Natural killer cell (primary cell): ENCODE results near the gene CEP78. TPM values are rescaled to one million over a fixed set of nuclear protein-coding genes. Genes with fewer than 3 reads are reported as not detected.

Experiments used
- ATAC-seq, 3 donors: fragments of 150-1000 bp in 2 of 3; fragments of 200-7000 bp in 1 of 3; cut with Tn5 transposase; 1 replicate in 1 of 3; 2 replicates in 2 of 3; pipeline ENCODE4 v1.10.0; 2021; ENCODE audit warnings: mild to moderate bottlenecking in 2 of 3, moderate library complexity in 2 of 3
- DNase-seq, 2 donors: peaks; one replicate each; pipeline versions ENCODE4 v3.0.0 to v3.0.0-alpha.2; 2013 to 2021; ENCODE audit warnings: mixed read lengths in 1 of 2
- H3K27ac ChIP-seq: one replicate; pipeline ENCODE4 v1.5.1; 2013; ENCODE audit warnings: mild to moderate bottlenecking, low read length
- H3K27me3 ChIP-seq: one replicate; pipeline ENCODE4 v1.6.1; 2013; ENCODE audit warnings: low read length; ENCODE audit not compliant: control insufficient read depth, insufficient read depth
- H3K36me3 ChIP-seq: one replicate; pipeline ENCODE4 v1.6.1; 2013; ENCODE audit warnings: low read length; ENCODE audit not compliant: control insufficient read depth, insufficient read depth
- H3K4me1 ChIP-seq: one replicate; pipeline ENCODE4 v1.6.1; 2013; ENCODE audit warnings: low read length; ENCODE audit not compliant: control insufficient read depth, insufficient read depth
- H3K4me3 ChIP-seq: one replicate; pipeline ENCODE4 v1.5.1; 2013; ENCODE audit warnings: low read length
- H3K9me3 ChIP-seq: one replicate; pipeline ENCODE4 v1.6.1; 2013; ENCODE audit warnings: low read length; ENCODE audit not compliant: control insufficient read depth, insufficient read depth
- H3K27ac Mint-ChIP-seq, 2 donors: one replicate each; pipeline ENCODE4 v1.8.0; 2022; ENCODE audit warnings: mild to moderate bottlenecking in 2 of 2, mixed read lengths in 2 of 2, moderate library complexity in 1 of 2
- H3K27me3 Mint-ChIP-seq, 2 donors: one replicate each; pipeline ENCODE4 v1.8.0; 2022; ENCODE audit warnings: low read depth in 2 of 2, mixed read lengths in 2 of 2
- H3K36me3 Mint-ChIP-seq: one replicate; pipeline ENCODE4 v1.8.0; 2022; ENCODE audit warnings: mixed read lengths
- H3K4me1 Mint-ChIP-seq, 2 donors: one replicate each; pipeline ENCODE4 v1.8.0; 2022; ENCODE audit warnings: mixed read lengths in 2 of 2
- H3K4me3 Mint-ChIP-seq: one replicate; pipeline ENCODE4 v1.8.0; 2022; ENCODE audit warnings: mild to moderate bottlenecking, moderate library complexity, mixed read lengths
- H3K9me3 Mint-ChIP-seq, 2 donors: one replicate each; pipeline ENCODE4 v1.8.0; 2022; ENCODE audit warnings: mixed read lengths in 2 of 2
- CTCF ChIP-seq: fragments of 200-600 bp; IDR thresholded peaks from one replicate; pipeline ENCODE4 v1.8.0; 2022; ENCODE audit warnings: antibody characterized with exemption
- WGBS: methylation state at CpG from one replicate; pipeline ENCODE4 v1.1.7; 2013; ENCODE audit warnings: missing lambda C conversion rate; ENCODE audit not compliant: insufficient coverage; 5-methylcytosine and 5-hydroxymethylcytosine counted together
- intact Hi-C: fragments of 100-400 bp; cut with micrococcal nuclease; formaldehyde crosslinking; loops from one replicate; pipeline ENCODE4 v1.14.2; 2022
- total RNA-seq, 4 donors: library from RNA; stranded (reverse); fragments of 120-200 nt in 1 of 4; gene quantifications; one replicate each; pipeline versions ENCODE4 v1.2.3 to v1.2.4, GENCODE V29; 2013 to 2022

The CEP78 gene
- total RNA-seq, 3 donors from 2014 or later (not counting 1 experiment from before 2014, with no cell fraction given) = 204 to 304 (median 253) TPM

- WGBS = 99% methylated on average over 5 of the region's 6 CpGs
- H3K27ac ChIP-seq = no peak overlapping the region
- no peaks in the 10 kb centered on the region for H3K36me3 ChIP-seq
- H3K9me3 ChIP-seq = no peaks in the 10 kb centered on the region
- H3K4me1 ChIP-seq = no peaks in the 10 kb centered on the region
- ATAC-seq (no peak), DNase-seq (no peak)
- Mint-ChIP-seq H3K27me3 (no peaks in the 10 kb centered on the region), H3K36me3 (peaks cover 9% of the 10 kb centered on the region), H3K4me1 (no peaks in the 10 kb centered on the region), H3K9me3 (peaks cover 0 to 3% of the 10 kb centered on the region in 2 donors), H3K4me3 (no peak overlapping the region), H3K27ac (no peak overlapping the region)
- TF ChIP-seq CTCF = no peak
- no peaks in the 10 kb centered on the region for H3K27me3 ChIP-seq
- H3K4me3 ChIP-seq = no peak overlapping the region
- intact Hi-C loops = no loop called here
Observed at GRCh38 chr9:78319197-78320029, 83.5 kb downstream of the CEP78 start.

GRCh38 chr9:78320030-78320693 is 84.3 kb downstream of the CEP78 start:
- ATAC-seq = no peak
- H3K36me3 ChIP-seq = no peaks in the 10 kb centered on the region
- no peaks in the 10 kb centered on the region for H3K9me3 ChIP-seq
- no peaks in the 10 kb centered on the region for H3K4me1 ChIP-seq
- H3K4me3 ChIP-seq = no peak overlapping the region
- DNase-seq = no peak
- peaks cover 0 to under 1% of the 10 kb centered on the region in 2 donors for H3K4me1 Mint-ChIP-seq
- peaks cover 9% of the 10 kb centered on the region for H3K36me3 Mint-ChIP-seq
- intact Hi-C loops = no loop called here
- TF ChIP-seq CTCF = no peak
- peaks cover 0 to 3% of the 10 kb centered on the region in 2 donors for H3K9me3 Mint-ChIP-seq
- no peak overlapping the region for H3K4me3 Mint-ChIP-seq
- H3K27ac Mint-ChIP-seq = no peak overlapping the region
- WGBS = 93% methylated on average over 3 of the region's 4 CpGs
- no peaks in the 10 kb centered on the region for H3K27me3 ChIP-seq
- H3K27ac ChIP-seq = no peak overlapping the region
- H3K27me3 Mint-ChIP-seq = no peaks in the 10 kb centered on the region

GRCh38 chr9:78320875-78321496 is 85.1 kb downstream of the CEP78 start:
- no peak overlapping the region for H3K4me3 Mint-ChIP-seq
- 100% methylated on average over 4 of the region's 4 CpGs for WGBS

More at GRCh38 chr9:78320875-78321496, 85.1 kb downstream of the CEP78 start:
- H3K4me3 ChIP-seq = no peak overlapping the region
- TF ChIP-seq CTCF = no peak
- no peaks in the 10 kb centered on the region for H3K36me3 ChIP-seq
- no peak overlapping the region for H3K27ac ChIP-seq
- Mint-ChIP-seq H3K4me1 (peaks cover 0 to 7% of the 10 kb centered on the region in 2 donors), H3K36me3 (peaks cover 9% of the 10 kb centered on the region), H3K27ac (no peak overlapping the region), H3K27me3 (no peaks in the 10 kb centered on the region), H3K9me3 (peaks cover 0 to 3% of the 10 kb centered on the region in 2 donors)
- H3K4me1 ChIP-seq = no peaks in the 10 kb centered on the region
- intact Hi-C loops = no loop called here
- no peaks in the 10 kb centered on the region for H3K27me3 ChIP-seq
- ATAC-seq (no peak), DNase-seq (no peak)
- no peaks in the 10 kb centered on the region for H3K9me3 ChIP-seq
